ENCODE measurements around the gene ATP5PF.
"Not testable (repeated sequence)": the region's sequence is repeated elsewhere in the genome, so short reads cannot be mapped to it uniquely, and the experiment has no call there.

The ATP5PF gene, protein sequence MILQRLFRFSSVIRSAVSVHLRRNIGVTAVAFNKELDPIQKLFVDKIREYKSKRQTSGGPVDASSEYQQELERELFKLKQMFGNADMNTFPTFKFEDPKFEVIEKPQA

DNA sequence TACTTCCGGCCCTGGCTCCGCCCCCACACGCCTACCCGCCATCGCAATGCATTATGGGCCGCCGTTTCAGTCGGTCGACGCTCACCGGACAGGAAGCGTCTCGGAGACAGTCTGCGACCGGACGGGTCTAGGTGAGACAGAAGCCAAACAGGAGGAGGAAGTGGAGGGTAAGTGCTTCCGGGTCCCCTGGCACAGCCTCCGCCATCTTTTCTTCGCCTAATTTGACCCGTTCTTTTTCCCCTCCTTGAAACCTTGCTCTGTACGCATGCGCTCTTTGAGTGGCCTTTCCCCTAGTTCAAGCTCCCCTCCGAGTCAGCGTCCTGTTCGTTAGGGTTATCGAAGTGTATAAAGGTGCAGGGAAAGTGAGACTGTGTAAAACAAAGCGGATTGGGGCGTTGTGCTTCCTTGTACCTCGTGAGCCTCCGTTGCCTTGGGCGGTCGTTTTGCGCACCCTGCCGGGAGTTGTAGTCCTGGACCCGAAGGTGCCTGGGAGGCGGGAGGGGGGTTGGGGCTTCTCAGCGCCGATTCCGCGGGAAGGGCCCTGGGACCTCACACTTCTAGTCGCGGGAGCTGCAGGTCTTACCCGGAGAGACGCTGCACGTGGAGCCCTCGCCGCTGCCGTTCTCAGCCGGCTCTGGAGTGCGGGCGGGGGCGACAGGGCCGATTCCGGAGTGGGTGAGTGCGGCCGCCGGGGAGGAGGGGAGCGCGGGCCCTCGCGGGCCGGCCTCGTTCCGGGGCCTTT lies at the start of gene ATP5PF, which contains the start of gene GABPA:
Gene ATP5PF (minus strand): TSS at position 1 of the 742 bp plus-strand sequence. CDS start 5,110 bp downstream, outside the sequence.
Gene GABPA (plus strand): TSS at position 69 of the 742 bp plus-strand sequence. CDS start 6,627 bp downstream, outside the sequence.
- peak; percentile 98 for DNase-seq

DNA sequence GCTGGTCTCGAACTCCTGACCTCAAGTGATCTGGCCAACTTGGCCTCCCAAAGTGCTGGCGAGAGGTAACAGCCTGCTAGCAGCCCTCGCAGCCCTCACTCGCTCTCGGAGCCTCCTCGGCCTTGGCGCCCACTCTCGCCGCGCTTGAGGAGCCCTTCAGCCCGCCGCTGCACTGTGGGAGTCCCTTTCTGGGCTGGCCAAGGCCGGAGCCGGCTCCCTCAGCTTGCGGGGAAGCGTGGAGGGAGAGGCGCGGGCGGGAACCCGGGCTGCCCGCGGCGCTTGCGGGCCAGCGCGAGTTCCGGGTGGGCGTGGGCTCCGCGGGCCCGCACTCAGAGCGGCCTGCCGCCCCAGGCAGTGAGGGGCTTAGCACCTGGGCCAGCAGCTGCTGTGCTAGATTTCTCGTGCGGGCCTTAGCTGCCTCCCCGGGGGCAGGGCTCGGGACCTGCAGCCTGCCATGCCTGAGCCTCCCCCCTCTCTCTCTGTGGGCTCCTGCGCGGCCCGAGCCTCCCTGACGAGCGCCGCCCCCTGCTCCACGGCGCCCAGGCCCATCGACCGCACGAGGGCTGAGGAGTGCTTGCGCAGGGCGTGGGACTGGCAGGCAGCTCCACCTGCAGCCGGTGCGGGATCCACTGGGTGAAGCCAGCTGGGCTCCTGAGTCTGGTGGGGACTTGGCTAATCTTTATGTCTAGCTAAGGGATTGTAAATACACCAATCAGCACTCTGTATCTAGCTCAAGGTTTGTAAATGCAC lies 43.6 kb upstream of the ATP5PF start:
- DNase-seq: not testable (repeated sequence)

DNA sequence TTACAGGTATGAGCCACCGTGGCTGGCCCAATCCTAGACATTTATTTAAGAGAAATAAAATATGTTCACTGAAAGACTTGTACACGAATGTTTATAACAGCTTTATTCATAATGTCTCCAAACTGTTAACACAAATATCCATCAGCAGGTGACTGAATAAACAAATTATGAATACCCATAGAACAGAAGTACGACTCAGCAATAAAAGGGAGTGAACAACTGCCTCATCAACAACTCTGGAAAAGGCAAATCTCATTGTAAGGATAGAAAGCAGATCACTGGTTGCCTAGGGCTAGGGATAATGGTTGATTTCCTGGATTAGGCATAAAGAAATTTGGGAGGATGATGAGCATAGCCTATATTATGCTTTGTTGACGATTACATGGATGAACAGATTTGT lies 41.7 kb upstream of the ATP5PF start:
- no peak for DNase-seq

DNA sequence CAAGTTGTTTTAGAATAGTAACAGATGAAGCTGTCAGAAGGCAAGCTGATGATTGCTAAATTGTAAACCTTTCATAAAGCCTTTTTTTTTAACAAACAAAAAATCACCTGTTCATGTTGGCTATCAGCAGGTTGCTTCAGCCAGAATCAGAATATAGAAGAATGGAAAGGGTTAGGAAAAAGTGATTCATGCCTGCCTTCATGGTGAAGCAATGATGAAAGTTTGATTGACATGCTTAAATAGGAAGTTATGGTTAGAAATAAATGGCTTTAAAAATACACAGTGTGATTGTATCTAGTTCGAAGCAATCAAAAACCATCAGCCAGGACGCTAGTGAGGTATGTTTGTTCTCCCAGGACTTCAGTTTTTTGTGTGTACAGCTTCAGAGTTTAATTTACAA lies 38.0 kb upstream of the ATP5PF start:
- peak; percentile 54 to 57 for DNase-seq

DNA sequence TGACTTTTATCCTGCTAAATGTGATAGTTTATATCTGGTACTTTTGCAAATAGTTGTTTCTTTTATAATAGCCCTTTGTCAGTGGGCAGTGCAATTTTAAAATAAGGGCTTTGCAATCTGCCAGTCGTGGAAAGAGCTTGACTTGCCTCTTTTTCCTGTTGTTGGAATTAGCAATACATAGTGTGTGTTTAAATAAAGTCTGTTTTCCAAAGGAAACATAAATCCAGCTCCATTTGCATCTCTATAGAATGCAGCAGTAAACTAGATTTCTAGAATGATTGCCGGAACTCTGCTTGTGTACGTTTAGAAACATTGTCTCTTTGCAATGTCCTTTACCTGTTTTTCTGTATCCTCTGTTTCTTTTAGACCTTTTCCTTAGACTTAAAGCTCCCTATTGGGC lies 33.2 kb upstream of the ATP5PF start:
- DNase-seq: no peak

DNA sequence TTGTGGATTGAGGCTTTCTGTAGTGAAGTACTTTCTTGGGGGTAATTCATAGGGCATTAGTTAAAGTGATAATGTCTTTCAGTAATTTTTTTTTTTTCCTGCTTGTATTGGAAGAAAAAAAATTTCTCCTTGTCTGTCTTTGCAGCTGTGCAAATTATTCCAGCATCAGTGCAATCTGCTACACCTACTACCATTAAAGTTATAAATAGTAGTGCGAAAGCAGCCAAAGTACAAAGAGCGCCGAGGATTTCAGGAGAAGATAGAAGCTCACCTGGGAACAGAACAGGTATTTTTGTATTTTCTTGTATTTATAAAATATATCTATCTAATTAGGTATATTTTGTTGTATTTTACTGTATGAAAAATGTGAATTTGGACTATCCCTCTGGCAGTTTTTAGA lies 29.4 kb upstream of the ATP5PF start:
- no peak for DNase-seq

DNA sequence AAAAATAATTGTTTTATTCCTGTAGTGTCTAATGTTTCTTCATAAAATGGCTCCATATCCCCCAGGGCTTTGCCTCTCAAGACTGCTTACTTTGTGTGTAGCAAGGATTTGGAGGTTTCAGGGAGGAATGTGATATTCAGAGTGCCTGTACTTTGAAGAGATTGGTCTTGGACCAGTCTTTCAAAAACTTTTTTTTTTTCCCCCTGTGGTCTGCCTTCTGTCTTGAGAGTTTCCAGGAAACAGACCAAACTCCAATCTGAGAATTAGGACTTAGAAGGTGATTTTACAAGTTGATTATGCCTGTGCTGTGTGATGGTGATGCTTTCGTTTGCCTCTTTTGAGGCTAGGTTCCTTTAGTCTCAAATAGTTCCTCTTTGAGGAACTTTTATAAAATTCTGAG lies 26.0 kb upstream of the ATP5PF start:
- DNase-seq: no peak

DNA sequence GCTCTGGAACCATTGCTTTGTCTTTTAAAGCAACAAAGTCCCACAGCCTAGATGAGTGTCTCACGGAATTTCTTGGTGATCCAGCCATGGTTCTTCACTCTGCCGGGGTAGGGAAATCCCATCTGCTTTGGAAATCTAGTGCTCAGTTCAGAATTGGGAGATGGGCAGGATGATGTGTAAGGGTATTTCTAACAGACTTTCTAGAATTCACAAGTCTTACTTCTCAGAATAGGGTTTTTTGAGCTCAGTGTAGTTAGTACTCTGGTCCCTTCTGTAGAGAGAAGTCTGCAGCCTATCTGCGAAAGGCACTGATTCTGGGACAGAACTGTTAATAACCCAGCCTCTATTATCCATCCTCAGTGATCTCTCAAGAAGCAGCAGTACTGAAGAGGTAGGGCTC lies 25.4 kb upstream of the ATP5PF start:
- DNase-seq: no peak

DNA sequence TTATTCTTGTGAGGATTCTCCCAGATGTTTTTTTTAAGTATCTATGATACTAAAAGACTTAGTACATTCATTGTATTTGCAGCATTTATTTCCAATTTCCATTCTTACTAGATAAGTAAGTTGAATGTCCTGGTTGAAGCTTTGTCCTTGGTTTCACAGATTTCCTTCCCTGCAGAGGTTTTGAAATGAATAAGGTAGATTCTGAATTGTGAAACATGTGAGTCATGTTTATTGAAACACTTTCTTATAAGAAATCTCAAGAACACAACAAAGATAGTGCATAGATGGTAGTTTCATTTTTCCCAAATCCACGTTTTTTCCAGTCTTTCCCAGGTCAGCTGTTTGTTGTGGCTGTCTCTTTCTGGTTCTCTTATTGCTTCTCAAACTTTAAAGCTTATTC lies 24.9 kb upstream of the ATP5PF start:
- DNase-seq: no peak

DNA sequence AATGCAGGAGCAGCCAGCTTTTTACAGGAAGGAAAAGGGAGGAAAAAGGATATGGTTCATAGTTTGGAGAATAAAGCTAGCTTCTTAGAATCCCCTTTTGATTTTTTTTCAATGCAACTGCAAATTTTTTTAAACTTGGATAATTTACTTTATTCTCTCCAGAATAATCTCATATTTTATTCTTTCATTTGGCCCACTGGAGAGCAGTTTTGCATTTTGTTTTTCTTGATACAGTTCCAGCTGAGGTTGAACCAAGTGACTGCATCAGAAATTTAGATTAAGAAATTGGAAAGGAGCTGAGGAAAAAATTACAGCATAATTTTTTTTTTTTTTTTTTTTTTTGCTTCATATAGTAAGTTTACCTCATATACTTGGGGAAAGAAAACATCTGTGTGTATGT lies 22.8 kb upstream of the ATP5PF start:
- DNase-seq: no peak

DNA sequence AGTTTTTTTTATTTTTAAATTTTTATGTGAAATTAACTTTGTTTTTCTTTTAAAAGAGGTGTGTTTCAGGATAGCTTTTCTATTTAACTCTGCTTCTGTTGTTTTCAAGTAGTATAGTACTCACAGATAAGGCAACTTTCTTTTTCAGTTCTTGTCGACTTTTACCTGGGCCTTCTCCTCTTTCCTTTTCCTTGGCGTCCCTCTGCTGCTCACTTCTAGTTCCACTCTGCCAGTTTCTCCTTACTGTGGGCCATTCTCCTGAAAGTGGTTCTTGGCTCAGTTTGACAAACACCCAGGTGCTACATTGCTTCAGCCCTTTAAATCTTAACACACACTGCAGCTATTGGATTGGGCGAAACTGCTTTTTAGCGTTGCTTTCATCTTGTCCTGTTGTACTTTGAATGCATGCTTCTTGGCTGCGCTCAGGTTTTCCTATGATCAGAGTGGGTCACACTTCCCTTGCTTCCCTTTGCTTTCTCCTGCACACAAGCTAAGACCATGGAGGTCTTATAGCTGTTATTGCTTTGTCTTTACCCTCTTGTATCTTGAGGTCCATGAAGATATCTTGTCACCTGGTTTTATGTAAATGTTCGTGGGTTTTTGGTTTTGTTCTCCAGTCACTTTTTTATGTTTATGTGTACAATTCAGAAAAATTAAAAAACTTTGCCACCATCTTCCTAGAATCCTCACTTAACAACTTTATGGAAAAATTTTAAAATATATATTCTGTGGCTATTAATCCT lies 21.7 kb upstream of the ATP5PF start:
- DNase-seq: no peak

DNA sequence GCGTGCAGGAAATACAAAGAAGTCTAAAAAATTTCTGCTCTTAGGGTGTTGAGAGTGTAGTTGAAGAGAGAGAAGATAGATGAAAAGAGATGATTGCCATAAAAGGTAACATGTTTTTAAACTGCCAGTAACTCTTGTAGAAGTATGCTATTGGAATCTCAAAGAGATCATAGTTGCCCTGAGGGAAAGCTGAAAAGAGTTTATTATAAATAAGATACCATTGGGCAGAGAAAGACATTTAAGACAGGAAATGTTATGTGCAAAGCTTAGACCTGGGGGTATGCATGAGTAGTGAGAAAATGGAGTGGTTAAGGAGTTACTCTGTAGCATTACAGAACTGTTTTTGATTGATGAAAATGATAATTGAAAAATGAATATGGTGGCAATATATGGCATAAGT lies 17.7 kb upstream of the ATP5PF start:
- DNase-seq: no peak

DNA sequence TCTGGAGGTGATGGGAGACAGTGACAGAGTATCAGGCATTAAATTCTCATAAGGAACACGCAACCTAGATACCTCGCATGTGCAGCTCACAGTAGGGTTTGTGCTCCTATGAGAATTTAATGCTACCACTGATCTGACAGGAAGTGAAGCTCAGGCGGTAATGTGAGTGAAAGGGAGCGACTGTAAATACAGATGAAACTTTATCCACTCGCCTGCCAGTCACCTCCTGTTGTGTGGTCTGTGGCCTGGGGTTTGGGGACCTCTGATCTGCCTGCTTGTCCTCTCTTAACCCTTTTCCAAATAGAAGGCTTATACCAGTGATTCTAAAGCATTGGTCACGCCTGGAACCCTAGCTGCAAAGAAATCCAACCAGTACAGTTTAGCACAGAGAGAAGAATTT lies 15.4 kb upstream of the ATP5PF start:
- DNase-seq: no peak

DNA sequence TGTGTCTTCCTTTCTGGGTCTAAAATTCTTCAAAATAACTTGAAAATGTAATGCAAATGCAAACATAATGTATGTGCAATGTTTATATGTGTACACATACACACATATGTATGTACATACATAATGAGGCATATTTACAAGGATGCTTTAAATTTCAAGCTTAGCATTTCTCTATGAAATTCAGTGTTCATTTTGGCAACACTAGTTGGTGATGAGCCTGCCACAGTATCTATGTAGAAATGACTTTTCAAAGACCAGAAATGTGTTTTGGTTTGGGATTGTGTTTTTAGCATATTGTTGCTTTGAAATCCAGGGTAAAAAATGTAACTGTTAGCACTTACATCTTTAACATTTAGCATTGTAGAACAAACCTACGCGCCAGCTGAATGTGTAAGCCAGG lies 10.2 kb upstream of the ATP5PF start:
- DNase-seq: no peak

DNA sequence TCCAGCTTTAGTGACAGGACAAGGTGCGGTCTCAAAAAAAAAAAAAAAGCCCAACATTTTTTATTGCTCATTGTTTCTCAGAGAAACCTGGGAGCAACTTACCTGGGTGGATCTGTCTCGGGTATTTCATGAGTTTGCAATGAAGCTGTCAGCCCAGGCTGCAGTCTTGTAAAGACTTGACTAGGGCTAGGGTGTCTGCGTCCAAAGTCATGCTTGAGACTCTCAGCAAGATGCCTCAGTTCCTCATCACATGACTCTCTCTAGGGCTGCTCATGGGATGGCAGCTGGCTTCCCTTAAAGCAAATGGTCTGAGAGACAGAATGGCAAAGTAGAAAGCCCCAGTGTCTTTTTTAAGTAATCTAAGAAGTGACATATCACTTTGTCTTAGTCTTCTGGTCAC lies 8.2 kb upstream of the ATP5PF start:
- no peak for DNase-seq

DNA sequence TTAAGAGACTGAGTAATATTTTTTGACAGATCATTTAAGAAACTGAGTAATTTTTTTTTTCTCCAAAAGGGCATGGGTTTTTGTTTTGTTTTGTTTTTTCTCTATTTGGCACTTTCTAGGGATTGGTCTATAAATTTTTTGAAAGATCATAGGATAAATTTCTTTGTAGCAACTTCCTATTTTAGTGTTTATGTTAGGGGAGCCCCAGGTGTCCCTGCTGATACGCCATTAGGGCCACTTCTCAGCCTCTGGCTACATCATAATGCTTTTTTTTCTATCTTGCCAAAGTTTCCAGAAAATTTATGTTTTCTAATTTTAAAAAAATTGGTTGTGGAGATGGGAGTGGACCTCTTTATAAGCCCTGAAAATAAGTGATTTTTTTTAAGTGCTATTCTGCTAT lies 2.7 kb upstream of the ATP5PF start:
- DNase-seq: no peak

DNA sequence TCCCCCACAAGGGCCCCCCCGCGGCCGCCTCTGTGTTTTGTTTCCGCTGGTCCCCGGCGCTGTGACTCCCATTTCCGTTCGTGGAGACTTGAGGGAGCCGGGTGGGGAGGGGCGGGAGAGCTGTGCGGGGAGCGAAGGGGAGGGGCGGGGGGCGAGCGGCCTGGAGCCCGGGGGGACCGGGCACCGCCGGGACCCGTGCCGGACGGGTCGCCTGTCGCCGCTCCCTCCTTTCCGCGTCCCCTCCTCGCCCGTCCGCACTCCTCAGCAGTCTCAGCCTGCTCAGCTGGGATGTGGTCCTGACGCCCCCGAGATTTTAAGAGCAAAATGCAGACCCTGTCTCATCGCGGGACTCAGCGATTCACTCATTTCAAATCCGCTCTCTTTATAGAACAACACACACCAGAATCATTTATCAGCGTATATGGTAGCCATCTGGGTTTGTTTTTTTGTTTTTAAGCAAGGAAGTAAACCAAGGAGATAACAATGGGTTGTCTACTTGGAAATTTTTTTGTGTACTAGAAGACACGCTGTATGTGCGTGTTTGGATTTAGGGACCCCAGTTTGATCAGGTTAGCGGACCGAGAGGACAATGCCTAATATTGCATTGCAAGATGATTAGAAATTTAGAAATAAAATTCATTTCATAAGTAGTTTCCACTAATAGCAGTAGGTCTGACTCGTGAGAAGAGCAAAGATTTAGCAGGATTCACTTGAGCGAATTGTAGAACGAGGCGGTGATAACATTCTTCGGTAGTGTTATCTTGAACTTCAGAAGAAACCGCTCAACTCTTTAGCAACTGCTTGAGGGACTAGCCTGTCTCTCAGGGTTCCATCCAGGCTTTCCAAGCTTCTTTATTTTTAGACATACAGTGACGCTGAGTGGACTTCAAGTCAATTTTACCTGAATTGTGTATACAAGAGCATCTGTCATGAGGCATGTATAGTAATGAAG lies 1.2 kb upstream of the ATP5PF start:
- peak; percentile 47 to 58 for DNase-seq

DNA sequence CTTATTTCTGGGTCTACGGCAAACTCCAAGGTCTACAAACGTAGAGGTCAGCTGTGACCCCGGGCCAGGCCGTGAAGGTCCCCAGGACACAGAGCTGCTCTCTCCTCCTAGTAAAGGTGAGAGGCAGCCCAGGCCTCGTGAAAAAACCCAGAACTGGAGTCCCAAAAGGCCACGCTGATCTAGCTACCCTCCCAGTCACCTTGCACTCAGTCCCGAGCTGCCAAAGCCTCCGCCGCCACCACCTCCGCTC lies 125 bp downstream of the ATP5PF start:
- DNase-seq: no peak

DNA sequence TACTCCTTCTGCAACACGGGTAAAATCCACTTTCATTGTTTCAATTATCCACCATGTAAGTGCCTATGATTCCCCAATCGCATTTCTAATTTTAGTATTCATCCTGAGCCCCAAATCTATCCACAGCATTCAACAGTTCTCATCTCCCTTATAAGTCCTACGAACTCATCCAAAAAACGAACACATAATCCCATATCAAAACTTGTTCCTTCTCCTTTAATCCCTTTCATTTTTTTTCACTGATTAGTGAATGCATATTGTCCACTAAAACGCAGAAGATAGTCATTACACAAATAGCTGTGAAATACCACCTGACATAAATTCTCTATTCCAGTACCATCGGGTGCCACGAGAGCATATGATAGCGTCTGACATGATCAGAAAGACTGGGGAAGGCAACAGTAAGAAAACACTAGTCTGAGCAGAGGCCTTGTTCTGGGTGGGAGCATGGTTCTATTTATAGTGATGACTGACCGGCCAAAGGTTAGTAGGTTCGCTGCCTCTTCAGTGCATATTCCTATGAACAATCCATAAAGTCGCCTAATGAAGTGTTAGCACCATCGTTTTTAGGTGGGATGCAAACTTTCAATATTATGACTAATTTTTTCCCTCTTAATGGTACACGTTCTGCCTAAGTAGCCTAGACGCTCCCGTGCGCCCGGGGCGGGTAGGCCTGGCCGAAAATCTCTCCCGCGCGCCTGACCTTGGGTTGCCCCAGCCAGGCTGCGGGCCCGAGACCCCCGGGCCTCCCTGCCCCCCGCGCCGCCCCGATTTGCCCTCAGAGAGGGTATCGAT lies 648 bp downstream of the ATP5PF start:
- DNase-seq: peak; percentile 18 to 52

DNA sequence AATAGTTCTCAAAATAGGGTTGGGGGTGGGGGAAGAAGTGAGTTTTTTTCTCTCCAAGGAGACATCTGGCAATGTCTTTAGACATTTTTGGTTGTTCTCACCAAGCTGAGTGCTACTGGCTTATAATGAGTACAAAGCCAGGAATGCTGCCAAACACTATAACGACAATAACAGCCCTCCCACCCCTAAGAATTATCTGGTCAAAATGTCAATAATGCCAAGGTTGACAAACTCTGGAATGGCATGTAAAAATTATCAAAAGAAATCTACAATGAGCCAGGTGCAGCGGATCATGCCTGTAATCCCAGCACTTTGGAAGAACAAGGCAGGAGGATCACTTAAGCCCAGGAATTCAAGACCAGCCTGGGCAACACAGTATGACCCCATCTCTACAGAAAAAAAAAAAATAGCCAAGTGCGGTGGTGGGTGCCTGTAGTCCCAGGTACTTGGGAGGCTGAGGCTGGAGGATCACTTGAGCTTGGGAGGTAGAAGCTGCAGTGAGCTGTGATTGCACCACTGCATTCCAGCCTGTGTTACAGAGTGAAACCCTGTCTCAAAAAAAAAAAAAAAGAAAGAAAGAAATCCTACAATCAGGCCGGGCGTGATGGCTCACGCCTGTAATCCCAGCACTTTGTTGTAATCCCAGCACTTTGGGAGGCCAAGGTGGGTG lies 2.5 kb downstream of the ATP5PF start:
- no peak for DNase-seq

DNA sequence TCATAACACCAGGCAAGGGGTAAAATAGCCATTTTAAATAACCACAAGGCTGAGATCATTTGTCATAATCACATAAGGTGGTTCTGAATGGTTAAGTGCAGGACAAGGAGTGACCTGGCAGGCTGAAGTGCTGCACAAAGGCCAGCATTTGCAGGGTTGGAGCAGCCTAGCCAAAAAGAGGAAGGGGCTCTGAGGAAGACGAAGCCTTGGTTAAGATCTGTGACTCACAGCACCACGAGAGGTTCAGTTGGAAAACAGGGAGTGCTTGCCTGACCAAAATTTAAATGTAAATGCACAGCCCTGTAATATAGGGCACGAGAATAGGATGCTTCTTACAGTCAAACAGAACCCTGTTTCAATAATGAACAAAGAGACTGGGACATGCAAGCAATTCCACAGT lies 12.1 kb downstream of the ATP5PF start:
- DNase-seq: peak; percentile 28 to 45
